ENCODE measurements around the gene TMPRSS6. TPM values are rescaled to one million over a fixed set of nuclear protein-coding genes. Genes with fewer than 3 reads are reported as not detected.

Gene TMPRSS6
- total RNA-seq, 4 donors from 2014 or later: not detected

DNA sequence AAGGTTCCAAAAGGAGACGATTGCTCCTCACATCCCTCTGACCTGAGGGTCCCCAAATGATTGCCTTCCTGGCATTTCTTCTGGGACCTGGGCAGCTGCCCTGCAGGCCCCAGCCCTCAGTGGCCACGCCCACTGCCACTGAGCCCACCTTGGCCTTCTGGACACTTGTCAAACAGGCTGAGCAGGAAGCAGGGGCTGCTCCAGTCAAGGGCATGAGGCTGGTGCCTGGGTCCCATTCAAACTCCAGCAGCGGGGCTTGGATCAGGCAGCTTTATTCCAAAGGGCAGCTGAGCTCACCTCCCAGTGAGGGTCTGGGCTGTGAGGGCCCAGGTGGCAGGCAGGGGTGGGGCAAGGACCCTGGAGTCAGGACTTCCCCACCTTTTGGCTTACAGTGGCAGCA, 44.3 kb downstream of the TMPRSS6 start:
- Histone ChIP-seq H3K9me3 (no peaks in the 10 kb centered on the region), H3K36me3 (peaks cover 0 to 22% (median 16%) of the 10 kb centered on the region in 4 donors), H3K4me1 (peaks cover 0 to 4% (median 0%) of the 10 kb centered on the region in 4 donors), H3K4me3 (no peak overlapping the region), H3K27ac (replicated peaks in 1 of 4) (no peak overlapping the region), H3K27me3 (peaks cover 0 to 48% (median 24%) of the 10 kb centered on the region in 4 donors)
- WGBS: 72% methylated on average over 2 of the region's 3 CpGs
- intact Hi-C loops (cut with DNase I): no loop called here
- no peak for TF ChIP-seq POLR2A (IDR thresholded peaks at IDR 0.05; ENCODE audit: low read depth)
- TF ChIP-seq POLR2AphosphoS5 (IDR thresholded peaks at IDR 0.05): no peak
- TF ChIP-seq, protein P1, sequence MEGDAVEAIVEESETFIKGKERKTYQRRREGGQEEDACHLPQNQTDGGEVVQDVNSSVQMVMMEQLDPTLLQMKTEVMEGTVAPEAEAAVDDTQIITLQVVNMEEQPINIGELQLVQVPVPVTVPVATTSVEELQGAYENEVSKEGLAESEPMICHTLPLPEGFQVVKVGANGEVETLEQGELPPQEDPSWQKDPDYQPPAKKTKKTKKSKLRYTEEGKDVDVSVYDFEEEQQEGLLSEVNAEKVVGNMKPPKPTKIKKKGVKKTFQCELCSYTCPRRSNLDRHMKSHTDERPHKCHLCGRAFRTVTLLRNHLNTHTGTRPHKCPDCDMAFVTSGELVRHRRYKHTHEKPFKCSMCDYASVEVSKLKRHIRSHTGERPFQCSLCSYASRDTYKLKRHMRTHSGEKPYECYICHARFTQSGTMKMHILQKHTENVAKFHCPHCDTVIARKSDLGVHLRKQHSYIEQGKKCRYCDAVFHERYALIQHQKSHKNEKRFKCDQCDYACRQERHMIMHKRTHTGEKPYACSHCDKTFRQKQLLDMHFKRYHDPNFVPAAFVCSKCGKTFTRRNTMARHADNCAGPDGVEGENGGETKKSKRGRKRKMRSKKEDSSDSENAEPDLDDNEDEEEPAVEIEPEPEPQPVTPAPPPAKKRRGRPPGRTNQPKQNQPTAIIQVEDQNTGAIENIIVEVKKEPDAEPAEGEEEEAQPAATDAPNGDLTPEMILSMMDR (IDR thresholded peaks at IDR 0.05): no peak
- no peak for TF ChIP-seq EP300 (IDR thresholded peaks at IDR 0.05)
- no peak for DNase-seq (ENCODE audit: extremely low spot score)

DNA sequence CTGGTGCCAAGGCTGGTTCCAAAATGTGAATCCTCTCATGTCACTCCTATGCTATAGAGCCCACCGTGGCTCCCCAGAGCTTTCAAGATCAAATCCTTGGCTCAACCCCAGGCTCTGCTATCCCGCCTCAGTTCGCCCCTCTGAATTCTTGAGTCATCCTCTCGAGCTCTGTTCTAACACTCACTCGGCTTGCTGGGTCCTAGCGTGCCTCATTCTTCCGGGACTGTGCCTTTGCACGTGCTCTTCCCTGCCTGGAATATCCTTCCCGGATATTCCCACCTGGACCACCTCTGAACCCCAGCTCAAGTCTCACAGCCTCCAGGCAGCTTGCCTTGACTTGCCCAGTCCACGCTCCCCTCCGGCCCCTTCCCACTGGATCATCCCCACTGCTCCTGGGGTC, 45.0 kb downstream of the TMPRSS6 start:
- 92% methylated on average over 11 of the region's 11 CpGs for WGBS
- Histone ChIP-seq H3K27ac (replicated peaks in 1 of 4) (no peak overlapping the region), H3K27me3 (peaks cover 0 to 41% (median 18%) of the 10 kb centered on the region in 4 donors), H3K4me1 (peaks cover 0 to 4% (median 0%) of the 10 kb centered on the region in 4 donors), H3K36me3 (peaks cover 0 to 29% (median 22%) of the 10 kb centered on the region in 4 donors), H3K9me3 (no peaks in the 10 kb centered on the region), H3K4me3 (no peak overlapping the region)
- TF ChIP-seq POLR2A (IDR thresholded peaks at IDR 0.05; ENCODE audit: low read depth) (no peak), POLR2AphosphoS5 (IDR thresholded peaks at IDR 0.05) (no peak), EP300 (IDR thresholded peaks at IDR 0.05) (no peak)
- TF ChIP-seq, protein P1 (IDR thresholded peaks at IDR 0.05): no peak
- intact Hi-C loops (cut with DNase I): no loop called here
- no peak for DNase-seq (ENCODE audit: extremely low spot score)

DNA sequence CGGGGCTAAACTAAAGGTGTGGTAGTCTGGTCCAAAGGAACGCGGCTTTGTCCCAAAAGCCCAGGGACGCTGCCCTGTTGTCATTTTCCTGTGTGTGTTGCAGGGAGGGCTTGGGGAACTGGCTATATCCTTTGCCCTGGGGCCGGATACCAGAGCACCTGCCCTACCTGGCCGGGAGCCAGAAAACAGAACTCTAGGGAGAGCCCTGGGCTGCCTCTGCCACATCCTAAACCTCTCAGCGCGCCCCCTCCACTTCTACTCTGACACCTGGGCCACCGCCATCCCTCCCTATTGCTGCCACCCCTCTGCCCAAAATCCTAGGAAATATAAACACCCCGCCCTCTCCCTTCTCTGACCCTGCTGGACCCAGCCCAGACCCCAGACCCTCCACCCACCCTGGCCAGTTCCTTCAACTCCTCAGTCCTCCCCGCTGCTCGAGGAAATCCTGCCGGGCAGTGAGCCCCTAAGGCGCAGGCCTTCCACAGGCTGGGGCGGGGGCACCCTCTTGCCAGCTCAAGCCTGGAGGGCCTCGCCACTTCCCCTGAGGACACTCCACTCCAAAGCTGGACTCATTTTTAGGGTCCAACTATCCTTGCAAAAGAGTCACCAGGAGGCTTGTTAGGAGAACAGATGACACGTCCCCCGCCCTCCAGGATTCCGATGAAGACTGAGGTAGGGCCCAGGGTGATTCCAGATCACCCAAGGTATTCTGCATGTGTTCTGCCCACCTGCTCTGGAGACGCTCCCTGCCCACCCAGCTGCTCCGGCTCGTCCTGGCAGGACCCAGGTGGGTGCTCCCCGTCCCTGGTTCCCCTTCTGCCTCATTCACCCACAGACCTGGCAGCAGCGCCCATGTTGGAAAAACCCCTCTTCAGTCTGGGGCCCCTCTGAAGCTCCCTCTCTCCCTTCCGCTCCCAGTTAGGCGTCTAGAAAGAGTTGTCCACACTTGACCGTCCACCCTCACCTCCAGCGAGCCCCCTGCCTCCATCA, 45.8 kb downstream of the TMPRSS6 start:
- 86% methylated on average over 23 of the region's 28 CpGs for WGBS
- intact Hi-C loops (cut with DNase I): no loop called here
- no peak for TF ChIP-seq POLR2A (IDR thresholded peaks at IDR 0.05; ENCODE audit: low read depth)

DNA sequence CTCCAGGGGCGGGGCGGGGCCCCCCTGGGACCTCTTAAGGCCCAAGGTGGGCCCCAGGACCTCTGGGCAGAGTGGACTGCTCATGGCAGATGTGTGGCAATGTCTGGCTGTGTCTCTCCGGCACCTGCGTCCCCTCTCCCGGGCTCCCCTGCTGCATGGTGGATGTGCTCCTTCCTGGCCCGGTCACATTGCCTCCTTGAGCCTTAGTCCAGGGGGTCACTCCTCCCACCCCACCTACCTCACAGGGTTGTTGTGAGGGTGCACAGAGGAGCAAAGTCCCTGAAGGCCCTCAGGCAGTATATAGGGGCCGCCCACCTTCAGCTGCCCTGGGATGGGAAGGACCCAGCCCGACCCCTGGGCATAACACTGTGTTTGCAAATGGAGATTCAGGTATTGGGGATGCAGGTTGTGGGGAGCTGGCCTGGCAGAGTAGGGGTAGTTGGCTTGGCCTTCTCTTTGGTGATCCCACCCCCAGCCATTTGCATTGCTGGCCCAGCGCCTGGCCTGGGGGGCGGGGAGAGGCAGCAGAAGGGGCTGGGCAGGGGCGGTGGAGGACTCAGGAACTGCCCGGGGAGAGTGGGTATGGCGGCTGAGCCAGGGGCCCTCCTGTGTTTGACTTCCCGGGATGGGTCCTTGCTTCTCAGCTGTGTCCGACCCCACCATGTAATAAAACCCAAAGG, 46.7 kb downstream of the TMPRSS6 start:
- no peak for TF ChIP-seq EP300 (IDR thresholded peaks at IDR 0.05)
- TF ChIP-seq POLR2AphosphoS5 (IDR thresholded peaks at IDR 0.05): no peak
- TF ChIP-seq POLR2A (IDR thresholded peaks at IDR 0.05; ENCODE audit: low read depth): no peak
- TF ChIP-seq, protein P1 (IDR thresholded peaks at IDR 0.05): no peak
- Histone ChIP-seq H3K27me3 (peaks cover 0 to 24% (median 3%) of the 10 kb centered on the region in 4 donors), H3K4me3 (no peak overlapping the region), H3K9me3 (no peaks in the 10 kb centered on the region), H3K36me3 (peaks cover 7 to 46% (median 39%) of the 10 kb centered on the region in 4 donors), H3K27ac (replicated peaks in 1 of 4) (no peak overlapping the region), H3K4me1 (no peaks in the 10 kb centered on the region)
- no peak for DNase-seq (ENCODE audit: extremely low spot score)
- 100% methylated on average over 12 of the region's 15 CpGs for WGBS
- intact Hi-C loops (cut with DNase I): no loop called here

More for the DNA sequence above, 45.8 kb downstream of the TMPRSS6 start:
- Histone ChIP-seq H3K27me3 (peaks cover 0 to 33% (median 12%) of the 10 kb centered on the region in 4 donors), H3K4me3 (no peak overlapping the region), H3K27ac (replicated peaks in 1 of 4) (no peak overlapping the region), H3K36me3 (peaks cover 3 to 37% (median 30%) of the 10 kb centered on the region in 4 donors), H3K9me3 (no peaks in the 10 kb centered on the region), H3K4me1 (peaks cover 0 to 1% (median 0%) of the 10 kb centered on the region in 4 donors)
- no peak for DNase-seq (ENCODE audit: extremely low spot score)

DNA sequence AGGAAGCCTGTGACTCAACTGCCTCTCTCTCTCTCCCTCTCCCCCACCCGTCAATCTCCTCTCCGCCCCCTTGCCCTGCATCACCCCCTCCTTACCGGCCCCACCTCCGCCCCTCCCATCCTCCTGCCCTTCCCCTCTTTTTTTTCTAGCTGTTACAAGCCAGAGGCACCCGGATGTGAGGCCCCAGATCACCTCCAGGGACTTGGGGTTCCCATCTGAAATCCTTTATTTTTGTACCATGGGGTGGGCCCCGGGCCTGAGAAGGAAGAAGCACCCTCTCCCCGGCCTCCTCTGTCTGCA, 47.2 kb downstream of the TMPRSS6 start:
- H3K4me1 ChIP-seq: no peaks in the 10 kb centered on the region
- peaks cover 12 to 51% (median 44%) of the 10 kb centered on the region in 4 donors for H3K36me3 ChIP-seq
- 62% methylated on average over 7 of the region's 7 CpGs for WGBS
- no peak overlapping the region for H3K27ac ChIP-seq (replicated peaks in 1 of 4)
- intact Hi-C loops (cut with DNase I): no loop called here
- TF ChIP-seq POLR2A (IDR thresholded peaks at IDR 0.05; ENCODE audit: low read depth): no peak
- no peaks in the 10 kb centered on the region for H3K9me3 ChIP-seq
- no peak for DNase-seq (ENCODE audit: extremely low spot score)
- peaks cover 0 to 19% (median 0%) of the 10 kb centered on the region in 4 donors for H3K27me3 ChIP-seq
- H3K4me3 ChIP-seq: no peak overlapping the region

Data from esophagus muscularis mucosa (tissue), 4 donors.